Tibial nerve (tissue), 4 donors: ENCODE data around the gene TBC1D2B. TPM values are rescaled to one million over a fixed set of nuclear protein-coding genes. Genes with fewer than 3 reads are reported as not detected.
"Not testable (repeated sequence)": the region's sequence is repeated elsewhere in the genome, so short reads cannot be mapped to it uniquely, and the experiment has no call there.

ENCODE experiments used
- DNase-seq, 2 donors: peaks; one replicate each; pipeline ENCODE4 v3.0.0-alpha.2; 2019; ENCODE audit warnings: low spot score in 2 of 2
- H3K27ac ChIP-seq, 4 donors: fragments of 200-600 bp; sonication (generic) in 3 of 4; one replicate each; pipeline ENCODE4 v1.5.1; 2017 to 2019; ENCODE audit warnings: mild to moderate bottlenecking in 1 of 4
- H3K27me3 ChIP-seq, 2 donors: fragments of 200-600 bp; sonication (generic) in 1 of 2; one replicate each; pipeline versions ENCODE4 v1.5.1 to v1.6.0; 2017 to 2019
- H3K36me3 ChIP-seq, 3 donors: fragments of 200-600 bp; sonication (generic); one replicate each; pipeline ENCODE4 v1.5.1; 2018 to 2019
- H3K4me1 ChIP-seq, 4 donors: fragments of 200-600 bp; sonication (generic) in 3 of 4; one replicate each; pipeline ENCODE4 v1.5.1; 2017 to 2019
- H3K4me3 ChIP-seq, 4 donors: fragments of 200-600 bp; sonication (generic) in 3 of 4; one replicate each; pipeline ENCODE4 v1.5.1; 2017 to 2019; ENCODE audit warnings: mild to moderate bottlenecking in 1 of 4, moderate library complexity in 1 of 4
- H3K9me3 ChIP-seq, 4 donors: fragments of 200-600 bp; sonication (generic) in 3 of 4; one replicate each; pipeline ENCODE4 v1.5.1; 2017 to 2019
- CTCF ChIP-seq, 5 experiments: fragments of 200-600 bp in 3 of 5; fragments of 450-650 bp in 2 of 5; sonication (generic) in 3 of 5; IDR thresholded peaks; one replicate each; pipeline ENCODE4 v1.5.1; 2016 to 2019; ENCODE audit warnings: antibody characterized with exemption in 5 of 5, mild to moderate bottlenecking in 3 of 5, moderate library complexity in 2 of 5
- EP300 ChIP-seq, 2 donors: sonication (generic); formaldehyde crosslinking; IDR thresholded peaks; one replicate each; pipeline ENCODE4 v1.6.1; 2017; ENCODE audit warnings: antibody characterized with exemption in 2 of 2, mild to moderate bottlenecking in 1 of 2
- POLR2A ChIP-seq, 2 donors: fragments of 450-650 bp; IDR thresholded peaks; one replicate each; pipeline ENCODE4 v1.6.1; 2017; ENCODE audit warnings: antibody characterized with exemption in 2 of 2, mild to moderate bottlenecking in 2 of 2, moderate library complexity in 2 of 2
- WGBS, 2 donors: methylation state at CpG; one replicate each; pipeline ENCODE4 v1.1.5; 2018; 5-methylcytosine and 5-hydroxymethylcytosine counted together
- total RNA-seq, 4 donors: library from RNA; depleted of rRNA; stranded (reverse); fragments of >200 nt; gene quantifications; one replicate each; pipeline ENCODE4 v1.1.0, GENCODE V29; 2016

Gene TBC1D2B
- total RNA-seq, 4 donors from 2014 or later, result 64.5 to 127 (median 94.5) TPM

GRCh38 chr15:77991658-77992201 is 85.8 kb downstream of the TBC1D2B start:
- not testable (repeated sequence) for H3K4me3 ChIP-seq, H3K36me3 ChIP-seq, H3K27me3 ChIP-seq, H3K9me3 ChIP-seq
- peak; percentile 42 to 60 for DNase-seq
- TF ChIP-seq EP300 (IDR thresholded peaks at IDR 0.05), result peak in 1 of 2 donors; percentile 34
- 40 to 64% methylated on average over 6 to 9 of the region's 9 CpGs for WGBS, 2 donors
- Histone ChIP-seq H3K4me1 (peaks cover 0 to 80% (median 35%) of the 10 kb centered on the region in 4 donors), H3K27ac (peak overlapping the region in 3 of 4 donors; percentile 34 to 75 (median 44))

GRCh38 chr15:77991029-77991406 is 86.5 kb downstream of the TBC1D2B start:
- DNase-seq, result no peak
- Histone ChIP-seq H3K4me3 (no peak overlapping the region), H3K4me1 (peaks cover 0 to 73% (median 35%) of the 10 kb centered on the region in 4 donors), H3K9me3 (no peaks in the 10 kb centered on the region), H3K27ac (no peak overlapping the region), H3K27me3 (no peaks in the 10 kb centered on the region), H3K36me3 (no peaks in the 10 kb centered on the region)
- WGBS, 2 donors, result 82 to 85% methylated on average over 12 of the region's 12 CpGs
- TF ChIP-seq EP300 (IDR thresholded peaks at IDR 0.05) (no peak), CTCF (IDR thresholded peaks at IDR 0.05) (no peak), POLR2A (IDR thresholded peaks at IDR 0.05) (no peak)

GRCh38 chr15:77989296-77990143 is 88.0 kb downstream of the TBC1D2B start:
- Histone ChIP-seq H3K27me3 (no peaks in the 10 kb centered on the region), H3K9me3 (no peaks in the 10 kb centered on the region), H3K4me1 (peaks cover 0 to 63% (median 33%) of the 10 kb centered on the region in 4 donors), H3K27ac (no peak overlapping the region), H3K4me3 (no peak overlapping the region), H3K36me3 (no peaks in the 10 kb centered on the region)
- TF ChIP-seq POLR2A (IDR thresholded peaks at IDR 0.05), result no peak
- no peak for TF ChIP-seq EP300 (IDR thresholded peaks at IDR 0.05)
- TF ChIP-seq CTCF (IDR thresholded peaks at IDR 0.05), result no peak
- no peak for DNase-seq
- WGBS, 2 donors, result 68 to 83% methylated on average over 7 to 13 of the region's 22 CpGs

GRCh38 chr15:77988347-77989295 is 88.9 kb downstream of the TBC1D2B start:
- H3K4me3 ChIP-seq, result no peak overlapping the region
- no peak overlapping the region for H3K27ac ChIP-seq
- no peak for DNase-seq
- no peaks in the 10 kb centered on the region for H3K27me3 ChIP-seq
- no peak for TF ChIP-seq CTCF (IDR thresholded peaks at IDR 0.05)
- no peak for TF ChIP-seq POLR2A (IDR thresholded peaks at IDR 0.05)
- no peak for TF ChIP-seq EP300 (IDR thresholded peaks at IDR 0.05)
- WGBS, 2 donors, result 56 to 74% methylated on average over 25 to 33 of the region's 34 CpGs
- peaks cover 0 to 54% (median 24%) of the 10 kb centered on the region in 4 donors for H3K4me1 ChIP-seq
- no peaks in the 10 kb centered on the region for H3K36me3 ChIP-seq
- no peaks in the 10 kb centered on the region for H3K9me3 ChIP-seq

GRCh38 chr15:77987765-77988136 is 89.8 kb downstream of the TBC1D2B start:
- H3K4me1 ChIP-seq, result peaks cover 0 to 46% (median 18%) of the 10 kb centered on the region in 4 donors
- not testable (repeated sequence) for H3K27me3 ChIP-seq, H3K27ac ChIP-seq, H3K4me3 ChIP-seq, DNase-seq, H3K9me3 ChIP-seq, H3K36me3 ChIP-seq
- WGBS, 2 donors, result 76 to 77% methylated on average over 5 to 9 of the region's 15 CpGs
